HG02852 (cell line): ENCODE data around the gene LZTS3.
"Not testable (repeated sequence)": the region's sequence is repeated elsewhere in the genome, so short reads cannot be mapped to it uniquely, and the experiment has no call there.

Experiments
- ATAC-seq: cut with Tn5 transposase; IDR thresholded peaks from one replicate; pipeline ENCODE4 v1.9.1; 2021; ENCODE audit warnings: mild to moderate bottlenecking, moderate library complexity; ENCODE audit not compliant: unreplicated experiment

LZTS3 gene

GRCh38 chr20:3146732-3147341 is 26.5 kb downstream of the LZTS3 start:
- no peak for ATAC-seq

DNA sequence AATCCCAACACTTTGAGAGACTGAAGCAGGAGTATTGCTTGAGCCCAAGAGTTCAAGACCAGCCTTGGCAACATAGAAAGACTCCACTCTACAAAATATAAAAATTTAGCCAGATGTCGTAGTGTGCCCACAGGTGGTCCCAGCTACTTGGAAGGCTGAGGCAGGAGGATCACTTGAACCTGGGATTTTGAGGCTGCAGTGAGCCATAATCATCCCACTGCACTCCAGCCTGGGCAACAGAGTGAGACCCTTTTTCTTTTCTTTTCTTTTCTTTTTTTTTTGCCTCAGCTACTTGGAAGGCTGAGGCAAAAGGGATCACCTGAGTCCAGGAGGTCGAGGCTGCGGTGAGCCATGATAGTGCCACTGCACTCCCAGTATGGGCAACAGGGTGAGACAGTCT is 31.6 kb downstream of the LZTS3 start:
- ATAC-seq = no peak

- no peak for ATAC-seq
These were observed 35.9 kb downstream of the LZTS3 start for GRCh38 chr20:3137492-3137891.

DNA sequence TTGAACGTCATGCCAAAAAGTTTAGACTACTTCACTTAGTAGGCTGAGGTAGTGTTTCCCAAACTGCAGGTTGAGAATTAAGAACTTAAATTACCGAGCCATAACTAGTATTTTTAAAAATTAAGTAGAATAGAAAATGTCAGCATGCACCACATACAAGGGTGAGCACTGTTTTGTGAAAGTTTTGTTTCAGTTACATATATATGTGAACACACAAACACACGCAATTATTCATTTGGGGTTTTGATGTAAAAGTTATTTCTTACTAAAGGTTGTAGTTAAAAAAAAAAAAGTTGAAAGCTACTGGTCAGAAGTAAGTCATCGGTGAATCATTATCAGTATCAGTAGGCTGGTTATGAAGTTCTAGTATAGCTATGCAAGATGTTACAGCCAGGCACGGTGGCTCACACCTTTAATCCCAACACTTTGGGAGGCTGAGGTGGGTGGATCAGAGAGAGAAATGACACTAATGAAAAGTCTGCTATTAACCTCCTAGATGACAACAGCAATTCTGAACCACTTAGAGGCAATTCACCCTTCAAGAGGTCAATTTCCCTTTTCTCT is 37.8 kb downstream of the LZTS3 start:
- ATAC-seq = no peak

DNA sequence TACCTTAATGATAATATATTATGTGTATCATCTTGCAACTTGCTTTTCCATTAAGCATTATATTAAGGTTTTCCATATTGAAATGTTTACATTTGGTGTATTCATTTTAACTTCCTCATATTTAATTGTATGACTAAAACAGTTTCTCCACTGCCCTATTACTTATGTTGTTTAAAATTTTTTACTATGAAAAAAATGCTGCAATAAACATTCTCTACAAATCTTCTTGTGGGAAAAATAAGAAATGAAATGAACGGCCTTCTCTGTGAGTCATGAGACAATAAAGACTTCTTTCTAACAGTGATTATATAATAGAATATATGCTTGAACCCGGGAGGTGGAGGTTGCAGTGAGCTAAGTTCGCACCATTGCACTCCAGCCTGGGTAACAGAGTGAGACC is 39.2 kb downstream of the LZTS3 start:
- ATAC-seq = no peak

DNA sequence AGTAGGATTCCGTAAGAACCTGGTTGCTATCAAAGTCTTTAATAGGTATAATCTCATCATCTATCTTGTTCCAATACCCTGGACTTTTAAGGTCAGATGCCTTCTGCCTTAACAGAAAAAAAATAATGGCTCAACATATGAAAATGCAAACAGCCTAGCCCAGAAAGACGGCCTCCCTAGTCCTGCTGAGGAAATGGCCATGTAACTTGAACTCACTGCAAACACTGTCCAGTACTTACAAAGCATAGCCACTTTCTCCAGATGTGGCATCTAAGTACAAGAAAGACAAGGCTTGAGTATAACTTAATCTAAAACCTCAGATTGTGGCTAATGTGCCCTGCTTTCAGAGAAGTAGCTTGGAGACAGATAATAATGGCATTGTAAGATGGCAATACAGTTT is 40.2 kb downstream of the LZTS3 start:
- ATAC-seq = no peak

GRCh38 chr20:3130051-3130600 is 43.2 kb downstream of the LZTS3 start:
- ATAC-seq = no peak

DNA sequence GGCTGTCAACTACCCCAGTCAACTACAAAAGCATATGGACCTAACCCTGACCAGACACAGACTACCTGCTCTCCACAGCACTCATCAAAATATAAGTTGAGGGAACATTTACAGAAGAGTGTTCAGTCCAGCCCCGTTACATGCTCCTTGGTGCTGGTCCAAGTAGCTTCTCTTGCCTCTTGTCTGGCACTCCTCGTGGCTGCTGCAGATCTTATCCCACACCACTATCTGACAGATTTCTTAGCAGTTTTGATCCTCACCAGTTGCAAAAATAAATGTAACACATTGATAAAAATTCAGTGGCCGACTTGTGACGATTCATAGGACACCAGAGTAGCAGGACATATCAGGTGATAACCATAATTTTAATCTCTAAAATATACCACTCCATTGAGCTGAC is 44.3 kb downstream of the LZTS3 start:
- no peak for ATAC-seq

- no peak for ATAC-seq
These were observed 44.9 kb downstream of the LZTS3 start for GRCh38 chr20:3128275-3128984.

DNA sequence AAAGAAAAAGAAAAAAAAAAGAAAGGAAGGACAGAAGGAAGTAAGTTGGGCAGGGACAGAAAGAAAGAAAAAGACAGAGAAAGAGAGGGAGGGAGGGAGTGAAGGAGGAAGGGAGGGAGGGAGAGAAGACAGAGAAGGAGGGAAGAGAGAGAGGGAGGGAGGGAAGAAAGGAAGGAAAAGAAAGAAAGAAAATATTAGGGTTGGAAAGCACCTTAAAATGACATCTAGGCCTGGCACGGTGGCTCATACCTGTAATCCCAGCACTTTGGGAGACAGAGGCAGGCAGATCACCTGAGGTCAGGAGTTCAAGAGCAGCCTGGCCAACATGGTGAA is 46.9 kb downstream of the LZTS3 start:
- no peak for ATAC-seq

DNA sequence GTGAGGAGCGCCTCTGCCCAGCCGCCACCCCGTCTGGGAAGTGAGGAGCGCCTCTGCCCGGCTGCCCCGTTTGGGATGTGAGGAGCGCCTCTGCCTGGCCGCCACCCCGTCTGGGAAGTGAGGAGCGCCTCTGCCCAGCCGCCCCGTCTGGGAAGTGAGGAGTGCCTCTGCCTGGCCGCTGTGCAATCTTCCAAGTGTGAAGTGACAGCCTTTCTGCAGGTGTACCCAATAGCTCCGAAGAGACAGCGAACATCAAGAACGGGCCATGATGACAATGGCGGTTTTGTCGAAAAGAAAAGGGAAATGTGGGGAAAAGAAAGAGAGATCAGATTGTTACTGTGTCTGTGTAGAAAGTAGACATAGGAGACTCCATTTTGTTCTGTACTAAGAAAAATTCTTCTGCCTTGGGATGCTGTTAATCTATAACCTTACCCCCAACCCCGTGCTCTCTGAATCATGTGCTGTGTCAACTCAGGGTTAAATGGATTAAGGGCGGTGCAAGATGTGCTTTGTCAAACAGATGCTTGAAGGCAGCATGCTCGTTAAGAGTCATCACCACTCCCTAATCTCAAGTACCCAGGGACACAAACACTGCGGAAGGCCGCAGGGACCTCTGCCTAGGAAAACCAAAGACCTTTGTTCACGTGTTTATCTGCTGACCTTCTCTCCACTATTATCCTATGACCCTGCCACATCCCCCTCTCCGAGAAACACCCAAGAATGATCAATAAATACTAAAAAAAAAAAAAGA is 47.4 kb downstream of the LZTS3 start:
- not testable (repeated sequence) for ATAC-seq

GRCh38 chr20:3124773-3125560 is 48.4 kb downstream of the LZTS3 start:
- ATAC-seq = not testable (repeated sequence)

DNA sequence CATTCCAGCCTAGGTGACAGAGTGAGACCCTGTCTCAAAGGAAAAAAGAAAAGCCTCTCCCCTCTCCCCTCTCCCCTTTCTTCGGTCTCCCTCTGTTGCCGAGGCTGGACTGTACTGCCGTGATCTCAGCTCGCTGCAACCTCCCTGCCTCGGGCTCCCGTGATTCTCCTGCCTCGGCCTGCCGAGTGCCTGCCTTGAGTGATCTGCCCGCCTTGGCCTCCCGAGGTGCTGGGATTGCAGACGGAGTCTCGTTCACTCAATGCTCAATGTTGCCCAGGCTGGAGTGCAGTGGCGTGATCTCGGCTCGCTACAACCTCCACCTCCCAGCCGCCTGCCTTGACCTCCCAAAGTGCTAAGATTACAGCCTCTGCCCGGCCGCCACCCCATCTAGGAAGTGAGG is 49.2 kb downstream of the LZTS3 start:
- not testable (repeated sequence) for ATAC-seq

DNA sequence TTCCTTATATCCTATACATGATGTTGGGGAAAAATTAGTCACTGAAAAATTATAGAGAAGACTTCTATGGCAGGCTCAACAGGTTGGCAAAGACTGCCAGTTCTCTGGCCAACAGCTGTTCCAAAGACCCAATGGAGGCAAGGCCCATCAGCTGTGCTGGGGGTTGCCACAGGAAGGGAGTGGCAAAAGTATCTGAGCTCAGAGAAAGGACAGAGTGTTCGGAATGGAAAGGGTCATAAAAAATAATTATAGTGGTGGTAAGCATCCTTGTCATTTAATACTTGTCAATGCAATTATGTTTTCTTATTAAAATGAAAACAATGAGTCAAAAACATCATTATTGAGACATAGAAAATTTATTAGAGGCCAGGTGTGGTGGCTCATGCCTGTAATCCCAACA is 49.8 kb downstream of the LZTS3 start:
- ATAC-seq = no peak

DNA sequence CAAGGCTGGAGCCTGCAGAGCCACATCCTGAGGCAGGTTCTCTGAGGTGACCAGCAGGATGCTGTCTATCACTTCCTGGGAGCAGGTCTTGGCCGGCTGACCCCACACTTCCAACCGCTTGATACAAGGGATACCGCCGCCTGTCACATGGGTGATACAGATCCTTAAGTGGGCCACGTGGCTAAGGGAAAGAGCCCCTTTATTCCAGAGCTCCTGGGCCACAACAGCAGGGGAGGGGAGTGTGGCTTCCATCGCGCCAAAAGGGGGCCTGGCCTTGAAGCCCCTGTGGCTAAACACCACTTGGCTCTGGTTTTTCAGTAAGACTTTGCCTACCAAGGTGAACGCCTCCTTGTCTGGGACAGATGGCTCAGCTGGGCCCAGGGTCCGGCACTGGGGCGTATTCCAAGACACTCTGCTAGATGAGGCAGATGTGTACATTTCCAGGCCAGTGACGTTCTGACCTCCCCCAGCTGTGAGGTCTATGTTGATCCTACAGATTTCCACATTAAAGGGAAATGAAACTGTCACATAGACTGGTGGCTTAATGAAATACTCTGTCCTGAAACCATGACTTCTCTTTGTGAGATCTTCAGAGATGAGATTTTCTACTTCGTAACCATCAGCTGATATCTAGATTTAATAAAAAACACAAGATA is 51.3 kb downstream of the LZTS3 start:
- no peak for ATAC-seq

- ATAC-seq = no peak
These were observed 52.0 kb downstream of the LZTS3 start for GRCh38 chr20:3121271-3121911.

DNA sequence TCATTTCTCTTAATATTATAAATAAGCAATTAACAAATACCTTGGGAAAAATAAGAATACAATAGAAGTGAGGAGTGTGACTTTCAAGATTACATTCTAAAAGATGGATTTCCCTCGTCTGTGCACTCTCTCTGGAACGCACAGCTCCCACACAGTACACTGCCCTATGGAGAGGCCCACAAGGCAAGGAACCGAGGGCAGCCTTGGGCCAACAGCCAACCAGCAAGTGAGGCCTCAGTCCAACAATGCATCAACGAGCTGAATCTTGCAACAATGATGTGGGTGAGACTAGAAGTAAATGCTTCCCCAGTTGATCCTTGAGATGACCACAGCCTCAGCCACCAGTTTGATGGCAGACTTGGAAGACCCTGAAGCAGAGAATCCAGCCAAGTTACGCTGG is 54.3 kb downstream of the LZTS3 start:
- ATAC-seq = no peak

DNA sequence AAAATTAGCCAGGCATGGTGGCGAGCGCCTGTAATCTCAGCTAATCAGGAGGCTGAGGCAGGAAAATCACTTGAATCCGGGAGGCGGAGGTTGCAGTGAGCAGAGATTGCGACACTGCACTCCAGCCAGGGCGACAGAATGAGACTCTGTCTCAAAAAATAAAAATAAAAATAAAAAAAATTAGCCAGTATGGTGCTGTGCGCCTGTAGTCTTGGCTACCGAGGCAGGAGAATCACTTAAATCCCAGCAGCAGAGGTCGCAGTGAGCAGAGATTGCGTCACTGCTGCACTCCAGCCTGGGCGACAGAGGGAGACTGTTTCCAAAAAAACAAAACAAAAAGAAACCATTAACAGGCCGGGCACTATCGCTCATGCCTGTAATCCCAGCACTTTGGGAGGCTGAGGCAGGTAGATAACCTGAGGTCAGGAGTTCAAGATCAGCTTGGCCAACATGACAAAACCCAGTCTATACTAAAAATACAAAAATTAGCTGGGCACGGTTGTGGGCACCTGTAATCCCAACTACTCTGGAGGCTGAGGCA is 55.4 kb downstream of the LZTS3 start:
- ATAC-seq = not testable (repeated sequence)

DNA sequence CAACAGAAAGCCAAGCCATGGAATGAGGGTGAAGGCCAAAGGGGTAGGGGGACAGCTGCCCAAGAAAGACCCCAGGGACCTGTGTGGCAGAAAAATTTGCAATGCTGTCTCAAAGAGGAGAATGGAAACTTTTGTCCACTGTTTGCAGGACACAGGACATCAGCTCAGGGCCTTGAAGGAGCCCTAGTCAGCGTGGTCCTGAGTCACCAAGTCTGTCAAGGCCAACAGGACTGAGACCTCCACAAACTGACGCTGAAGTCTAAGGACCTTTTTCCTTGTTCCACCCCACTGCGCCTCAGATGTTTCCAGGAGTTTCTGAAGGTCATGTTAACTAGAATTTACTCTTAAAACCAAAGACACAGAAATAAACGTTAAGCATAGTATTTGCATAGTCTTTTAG is 57.0 kb downstream of the LZTS3 start:
- ATAC-seq = no peak
